ENCODE measurements around the gene COMMD1.
"Not testable (repeated sequence)": the region's sequence is repeated elsewhere in the genome, so short reads cannot be mapped to it uniquely, and the experiment has no call there.

COMMD1 gene

DNA sequence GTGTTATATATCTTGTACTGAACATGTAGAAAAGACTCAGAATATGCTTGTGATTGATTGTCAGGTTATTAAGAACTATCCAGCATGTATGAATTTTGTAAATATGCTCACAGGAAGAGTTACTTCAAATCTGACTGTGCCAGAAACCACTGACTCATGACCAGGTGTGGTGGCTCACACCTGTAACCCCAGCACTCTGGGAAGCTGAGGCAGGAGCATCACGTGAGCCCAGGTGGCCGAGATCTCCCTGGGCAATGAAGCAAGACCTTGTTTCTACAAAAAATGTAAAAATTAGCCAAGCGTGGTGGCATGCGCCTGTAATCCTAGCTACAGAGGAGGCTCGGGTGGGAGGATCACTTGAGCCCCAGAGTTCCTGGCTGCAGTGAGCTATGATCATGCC lies 126.6 kb downstream of the COMMD1 start:
- DNase-seq: no peak

- DNase-seq: no peak
Measured at GRCh38 chr2:62034715-62035114, 129.2 kb downstream of the COMMD1 start.

GRCh38 chr2:62036229-62036628 lies 130.8 kb downstream of the COMMD1 start:
- DNase-seq: no peak

- no peak for DNase-seq
Measured at GRCh38 chr2:62036761-62037250, 131.3 kb downstream of the COMMD1 start.

DNA sequence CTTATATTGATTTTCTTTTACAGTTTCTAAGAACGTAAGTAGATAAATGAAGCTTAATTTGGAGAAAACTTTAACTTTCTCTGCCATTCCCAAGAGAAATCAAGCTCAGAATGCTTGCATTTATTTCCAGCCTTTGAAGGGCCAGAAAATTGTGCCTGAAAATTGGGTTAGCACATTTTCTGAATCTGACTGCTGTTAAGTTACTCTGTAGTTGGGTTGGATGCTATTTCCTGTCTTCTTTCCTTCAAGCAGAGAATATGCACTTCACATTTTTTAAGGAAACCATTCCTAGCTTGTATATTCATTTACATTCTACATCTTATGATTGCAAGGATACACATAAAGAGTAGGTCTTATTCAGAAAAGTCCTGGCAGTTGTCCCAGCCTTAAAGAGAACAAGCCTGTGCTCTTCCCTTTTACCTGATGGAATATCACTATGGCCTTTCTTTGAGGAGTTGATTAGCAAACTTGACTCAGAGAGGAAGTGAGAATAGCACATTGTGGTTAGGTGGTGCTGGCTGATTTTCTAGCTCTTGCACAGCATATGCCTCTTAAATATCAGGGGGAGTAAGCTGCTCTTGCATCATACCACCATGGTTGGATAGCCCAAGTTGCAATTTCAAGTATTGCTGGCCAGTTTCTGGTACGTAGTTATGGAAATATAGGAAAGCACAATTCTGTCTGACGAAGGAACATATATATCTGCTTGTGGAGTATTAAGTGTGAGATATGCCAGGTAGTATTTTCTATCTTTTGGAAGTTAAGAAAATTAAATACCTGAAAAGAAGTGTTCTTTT lies 133.7 kb downstream of the COMMD1 start:
- peak; percentile 89 to 95 for DNase-seq

GRCh38 chr2:62040926-62041325 lies 135.5 kb downstream of the COMMD1 start:
- DNase-seq: no peak

DNA sequence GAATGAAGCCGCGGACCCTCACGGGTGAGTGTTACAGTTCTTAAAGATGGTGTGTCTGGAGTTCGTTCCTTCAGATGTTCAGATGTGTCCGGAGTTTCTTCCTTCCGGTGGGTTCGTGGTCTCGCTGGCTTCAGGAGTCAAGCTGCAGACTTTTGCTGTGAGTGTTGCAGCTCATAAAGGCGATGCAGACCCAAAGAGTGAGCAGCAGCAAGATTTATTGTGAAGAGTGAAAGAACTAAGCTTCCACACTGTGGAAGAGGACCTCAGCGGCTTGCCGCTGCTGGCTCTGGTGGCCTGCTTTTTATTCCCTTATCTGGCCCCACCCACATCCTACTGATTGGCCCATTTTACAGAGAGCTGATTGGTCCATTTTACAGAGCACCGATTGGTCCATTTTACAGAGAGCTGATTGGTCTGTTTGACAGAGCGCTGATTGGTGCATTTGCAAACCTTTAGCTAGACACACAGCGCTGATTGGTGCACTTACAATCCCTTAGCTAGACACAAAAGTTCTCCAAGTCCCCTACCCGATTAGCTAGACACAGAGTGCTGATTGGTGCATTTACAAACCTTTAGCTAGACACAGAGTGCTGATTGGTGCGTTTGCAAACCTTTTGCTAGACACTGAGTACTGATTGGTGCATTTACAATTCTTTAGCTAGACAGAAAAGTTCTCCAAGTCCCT lies 136.4 kb downstream of the COMMD1 start:
- not testable (repeated sequence) for DNase-seq

DNA sequence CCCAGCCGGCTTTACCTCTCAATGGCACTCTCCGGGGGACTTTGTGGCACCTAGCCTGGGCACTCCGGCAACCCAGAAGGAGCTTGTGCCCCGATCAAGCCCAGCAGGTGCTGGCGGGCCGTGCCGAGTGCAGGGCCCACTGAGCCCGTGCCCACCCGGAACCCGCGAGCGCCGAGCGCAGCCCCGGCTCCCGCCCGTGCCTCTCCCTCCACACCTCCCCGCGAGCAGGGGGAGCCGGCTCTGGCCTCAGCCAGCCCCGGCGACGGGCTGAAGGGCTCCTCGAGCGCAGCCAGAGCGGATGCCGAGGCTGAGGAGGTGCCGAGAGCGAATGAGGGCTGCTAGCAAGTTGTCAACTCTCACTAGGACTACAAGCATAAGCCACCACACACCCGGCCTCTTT lies 136.9 kb downstream of the COMMD1 start:
- DNase-seq: no peak

- DNase-seq: no peak
Measured at GRCh38 chr2:62042944-62043343, 137.5 kb downstream of the COMMD1 start.

DNA sequence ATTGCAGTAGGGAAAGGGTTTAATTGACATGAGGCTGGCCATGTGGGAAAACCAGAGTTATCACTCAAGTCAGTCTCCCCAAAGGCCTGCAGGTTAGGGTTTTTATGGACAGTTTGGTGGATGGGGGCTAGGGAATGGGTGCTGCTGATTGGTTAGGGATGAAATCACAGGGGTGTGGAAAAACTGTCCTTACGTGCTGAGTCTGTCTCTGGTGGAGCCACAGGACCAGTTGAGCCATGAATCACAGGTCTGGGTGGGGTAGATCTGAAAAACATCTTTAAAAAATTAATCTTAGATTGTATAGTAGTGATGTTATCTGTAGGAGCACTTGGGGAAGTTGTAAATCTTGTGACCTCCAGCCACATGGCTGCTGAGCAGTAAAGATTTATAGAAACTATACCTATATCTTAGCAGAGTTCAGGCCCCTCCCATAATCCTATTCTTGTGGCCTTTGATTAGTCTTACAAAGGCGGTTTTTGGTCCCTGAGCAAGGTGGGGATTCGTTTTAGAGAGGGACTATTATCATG lies 139.6 kb downstream of the COMMD1 start:
- DNase-seq: no peak

DNA sequence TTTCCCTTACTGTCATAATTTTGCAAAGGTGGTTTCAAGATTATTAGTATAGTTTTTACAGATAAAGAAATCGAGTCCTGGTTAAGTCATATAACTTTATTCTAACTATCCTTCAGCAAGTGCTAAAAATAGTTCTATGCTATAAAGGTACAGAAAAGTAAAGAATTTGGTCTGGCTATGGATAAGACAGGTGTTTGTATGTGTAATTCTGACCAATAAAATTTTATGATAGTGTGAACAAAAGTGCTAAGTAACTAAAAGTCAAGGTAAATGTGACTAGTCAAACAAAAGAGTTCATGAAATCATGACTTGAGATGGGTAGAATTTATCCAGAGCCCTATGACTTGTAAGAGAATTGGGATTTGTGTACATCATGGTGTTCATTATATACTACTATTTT lies 140.7 kb downstream of the COMMD1 start:
- DNase-seq: no peak

- peak; percentile 43 to 73 for DNase-seq
Measured at GRCh38 chr2:62050456-62051045, 145.1 kb downstream of the COMMD1 start.

DNA sequence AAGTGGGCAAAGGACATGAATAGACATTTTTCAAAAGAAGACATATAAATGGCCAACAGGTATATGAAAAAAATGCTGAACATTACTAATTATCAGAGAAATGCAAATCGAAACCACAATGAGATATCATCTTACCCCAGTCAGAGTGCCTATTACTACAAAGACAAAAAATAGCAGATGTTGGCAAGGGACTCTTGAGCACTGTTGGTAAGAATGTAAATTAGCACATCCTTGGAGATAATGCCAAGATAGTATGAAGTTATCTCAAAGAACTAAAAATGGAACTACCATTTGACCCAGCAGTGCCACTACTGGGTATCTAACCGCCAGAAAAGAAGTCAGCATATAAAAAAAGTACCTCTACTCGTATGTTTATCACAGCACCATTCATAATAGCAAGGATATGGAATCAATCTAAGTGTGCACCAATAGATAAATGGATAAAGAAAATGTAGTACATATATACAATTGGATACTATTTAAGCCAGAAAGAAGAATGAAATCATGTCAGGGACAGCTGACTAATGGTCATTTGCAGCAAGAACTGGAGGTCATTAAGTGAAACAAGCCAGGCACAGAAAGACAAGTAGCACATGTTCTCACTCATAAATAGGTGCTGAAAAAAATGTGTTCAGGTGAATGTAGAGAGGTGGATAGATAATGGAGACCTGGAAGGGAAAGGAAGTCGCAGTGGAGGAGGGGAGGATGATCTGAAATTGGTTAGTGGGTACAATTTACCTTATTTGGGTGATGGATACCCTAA lies 148.7 kb downstream of the COMMD1 start:
- no peak for DNase-seq

GRCh38 chr2:62054916-62055450 lies 149.5 kb downstream of the COMMD1 start:
- DNase-seq: no peak

- no peak for DNase-seq
Measured at GRCh38 chr2:62055724-62056336, 150.4 kb downstream of the COMMD1 start.

- no peak for DNase-seq
Measured at GRCh38 chr2:62056341-62056740, 150.9 kb downstream of the COMMD1 start.

DNA sequence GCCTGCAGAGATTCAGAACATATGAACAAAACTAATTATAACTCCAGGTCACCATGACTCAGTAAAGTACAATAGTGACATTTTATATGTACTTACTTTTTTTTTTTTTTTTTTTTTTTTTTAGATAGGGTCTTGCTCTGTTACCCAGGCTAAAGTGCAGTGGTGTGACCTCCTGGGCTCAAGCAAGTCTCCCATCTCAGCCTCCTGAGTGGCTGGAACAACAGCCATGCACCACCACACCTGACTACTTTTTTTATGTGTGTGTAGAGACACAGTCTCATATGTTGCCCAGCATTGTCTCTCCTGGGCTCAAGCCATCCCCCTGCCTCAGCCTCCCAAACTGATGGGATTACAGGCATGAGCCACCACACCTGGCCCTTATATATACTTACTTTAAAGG lies 159.8 kb downstream of the COMMD1 start:
- DNase-seq: no peak

DNA sequence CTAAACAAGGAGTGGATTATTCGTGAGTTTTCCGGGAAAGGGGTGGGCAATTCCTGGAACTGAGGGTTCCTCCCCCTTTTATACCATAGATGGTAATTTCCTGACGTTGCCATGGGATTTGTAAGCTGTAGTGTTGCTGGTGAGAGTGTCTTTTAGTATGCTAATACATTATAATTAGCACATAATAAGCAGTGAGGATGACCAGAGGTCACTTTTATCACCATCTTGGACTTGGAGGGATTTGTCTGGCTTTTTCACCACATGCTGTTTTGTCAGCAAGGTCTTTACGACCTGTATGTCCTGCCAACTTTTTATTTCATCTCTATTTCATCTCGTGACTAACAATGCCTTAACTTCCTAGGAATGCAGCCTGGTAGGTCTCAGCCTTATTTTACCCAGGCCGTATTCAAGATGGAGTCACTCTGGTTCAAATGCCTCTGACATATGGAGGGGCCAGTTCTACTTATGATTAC lies 165.7 kb downstream of the COMMD1 start:
- DNase-seq: no peak

- DNase-seq: no peak
Measured at GRCh38 chr2:62071760-62072680, 166.5 kb downstream of the COMMD1 start.

- DNase-seq: peak; percentile 6
Measured at GRCh38 chr2:62074233-62074632, 168.8 kb downstream of the COMMD1 start.

All from inflammatory macrophage treated with lipopolysaccharide for 1 hour (primary cell).